A549 (cell line): Measurements from ENCODE around the gene MEN1. TPM values are rescaled to one million over a fixed set of nuclear protein-coding genes. Genes with fewer than 3 reads are reported as not detected.

Experiments
- BHLHE40 ChIP-seq: IDR thresholded peaks from 2 replicates; pipeline ENCODE4 v1.6.1; 2012; ENCODE audit warnings: low read depth, low read length, inconsistent platforms
- CBX2 ChIP-seq: fragments of 200-600 bp; sonication (generic); IDR thresholded peaks from 2 replicates; pipeline ENCODE4 v1.6.1; 2016; ENCODE audit warnings: low read depth, mild to moderate bottlenecking, borderline replicate concordance
- CBX8 ChIP-seq: fragments of 200-600 bp; sonication (generic); IDR thresholded peaks from 2 replicates; pipeline ENCODE4 v1.6.1; 2016
- CHD2 ChIP-seq: fragments of 150-350 bp; IDR thresholded peaks from 2 replicates; pipeline ENCODE4 v1.6.1; 2014; ENCODE audit warnings: low read length; ENCODE audit not compliant: partially characterized antibody
- CHD4 ChIP-seq: fragments of 200-600 bp; sonication (generic); IDR thresholded peaks from 2 replicates; pipeline ENCODE4 v1.6.1; 2016; ENCODE audit warnings: antibody characterized with exemption, mild to moderate bottlenecking, borderline replicate concordance
- EHF ChIP-seq: fragments of 250-450 bp; sonication (Bioruptor Pico); IDR thresholded peaks from 2 replicates; pipeline ENCODE4 v1.5.0; 2020; ENCODE audit warnings: mild to moderate bottlenecking
- EP300 ChIP-seq, 2 experiments: fragments of >200 bp; sonication (Bioruptor Twin); formaldehyde crosslinking; IDR thresholded peaks; 2 replicates in 1 of 2; 3 replicates in 1 of 2; pipeline ENCODE4 v1.6.1; 2016 to 2017
- ESRRA ChIP-seq: fragments of 150-350 bp; IDR thresholded peaks from 2 replicates; pipeline ENCODE4 v1.6.1; 2014; ENCODE audit warnings: mild to moderate bottlenecking, low read length, borderline replicate concordance
- FOSB ChIP-seq: fragments of 250-450 bp; sonication (Bioruptor Pico); IDR thresholded peaks from 2 replicates; pipeline ENCODE4 v1.5.0; 2020; ENCODE audit warnings: mild to moderate bottlenecking, moderate library complexity
- FOSL2 ChIP-seq, 2 experiments: fragments of 450-650 bp in 1 of 2; fragments of >200 bp in 1 of 2; sonication (Bioruptor Twin) in 1 of 2; formaldehyde crosslinking; IDR thresholded peaks; 2 replicates each; pipeline versions ENCODE4 v1.5.0 to v1.6.1; 2016 to 2020; ENCODE audit warnings: mild to moderate bottlenecking in 1 of 2, moderate library complexity in 1 of 2
- FOXS1 ChIP-seq: fragments of 250-450 bp; sonication (Bioruptor Pico); IDR thresholded peaks from 2 replicates; pipeline ENCODE4 v1.5.0; 2020; ENCODE audit warnings: mild to moderate bottlenecking, moderate library complexity
- GATA3 ChIP-seq: IDR thresholded peaks from 2 replicates; pipeline ENCODE4 v1.6.1; 2012; ENCODE audit warnings: borderline replicate concordance
- HDAC2 ChIP-seq: fragments of 200-600 bp; sonication (generic); IDR thresholded peaks from 2 replicates; pipeline ENCODE4 v1.6.1; 2016
- HEYL ChIP-seq: fragments of 250-450 bp; sonication (Bioruptor Pico); IDR thresholded peaks from 2 replicates; pipeline ENCODE4 v1.8.0; 2021; ENCODE audit warnings: mild to moderate bottlenecking, moderate library complexity
- HOXA7 ChIP-seq: fragments of 250-450 bp; sonication (Bioruptor Pico); IDR thresholded peaks from 2 replicates; pipeline ENCODE4 v1.5.0; 2020; ENCODE audit warnings: mild to moderate bottlenecking, moderate library complexity
- JUNB ChIP-seq: fragments of >200 bp; sonication (Bioruptor Twin); formaldehyde crosslinking; IDR thresholded peaks from 2 replicates; pipeline ENCODE4 v1.6.1; 2016
- MAFK ChIP-seq: fragments of 450-650 bp; IDR thresholded peaks from 2 replicates; pipeline ENCODE4 v1.6.1; 2014; ENCODE audit not compliant: partially characterized antibody
- MAZ ChIP-seq: fragments of 150-350 bp; IDR thresholded peaks from 2 replicates; pipeline ENCODE4 v1.6.1; 2014; ENCODE audit warnings: antibody characterized with exemption, low read depth, low read length, borderline replicate concordance
- MYC ChIP-seq: IDR thresholded peaks from 2 replicates; pipeline ENCODE4 v1.6.1; 2012; ENCODE audit warnings: mild to moderate bottlenecking, inconsistent platforms, low read length, improper control_type of control experiment, borderline replicate concordance
- NPAS2 ChIP-seq: fragments of 250-450 bp; sonication (Bioruptor Pico); IDR thresholded peaks from 2 replicates; pipeline ENCODE4 v1.8.0; 2022; ENCODE audit warnings: mild to moderate bottlenecking, moderate library complexity, borderline replicate concordance
- NR3C1 ChIP-seq: fragments of >200 bp; sonication (Bioruptor Twin); formaldehyde crosslinking; IDR thresholded peaks from 3 replicates; pipeline ENCODE4 v1.6.1; 2017
- PHF8 ChIP-seq: fragments of 200-600 bp; sonication (generic); IDR thresholded peaks from 2 replicates; pipeline ENCODE4 v1.6.1; 2016; ENCODE audit warnings: low read depth, mild to moderate bottlenecking, antibody characterized with exemption, moderate library complexity, borderline replicate concordance
- POLR2A ChIP-seq: IDR thresholded peaks from 2 replicates; pipeline ENCODE4 v1.6.1; 2012; ENCODE audit warnings: mild to moderate bottlenecking, low read length
- RAD21 ChIP-seq, 2 experiments: fragments of >200 bp in 1 of 2; sonication (Bioruptor Twin) in 1 of 2; formaldehyde crosslinking in 1 of 2; IDR thresholded peaks in 1 of 2; conservative IDR thresholded peaks in 1 of 2; 2 replicates in 1 of 2; 3 replicates in 1 of 2; pipeline ENCODE4 v1.6.1; 2012 to 2018; ENCODE audit warnings: inconsistent platforms in 1 of 2
- RARB ChIP-seq: fragments of 250-450 bp; sonication (Bioruptor Pico); IDR thresholded peaks from 2 replicates; pipeline ENCODE4 v1.8.0; 2021; ENCODE audit warnings: mild to moderate bottlenecking, moderate library complexity
- RCOR1 ChIP-seq: fragments of 150-350 bp; IDR thresholded peaks from 2 replicates; pipeline ENCODE4 v1.6.1; 2014; ENCODE audit warnings: antibody characterized with exemption, low read length, low read depth
- RFX5 ChIP-seq: fragments of 450-650 bp; IDR thresholded peaks from 2 replicates; pipeline ENCODE4 v1.7.1; 2014; ENCODE audit warnings: antibody characterized with exemption, mild to moderate bottlenecking, moderate library complexity
- SMC3 ChIP-seq: fragments of >200 bp; sonication (Bioruptor Twin); formaldehyde crosslinking; IDR thresholded peaks from 3 replicates; pipeline ENCODE4 v1.6.1; 2018; ENCODE audit warnings: inconsistent platforms
- SREBF2 ChIP-seq: fragments of 450-650 bp; IDR thresholded peaks from 2 replicates; pipeline ENCODE4 v1.6.1; 2014; ENCODE audit warnings: mild to moderate bottlenecking, moderate library complexity
- TP53 ChIP-seq: fragments of 250-450 bp; sonication (Bioruptor Pico); IDR thresholded peaks from 2 replicates; pipeline ENCODE4 v1.5.0; 2021; ENCODE audit warnings: mild to moderate bottlenecking, moderate library complexity
- ZC3H11A ChIP-seq: fragments of 450-650 bp; IDR thresholded peaks from 2 replicates; pipeline ENCODE4 v1.6.1; 2014; ENCODE audit warnings: antibody characterized with exemption, mild to moderate bottlenecking
- ZNF302 ChIP-seq: fragments of 250-450 bp; sonication (Bioruptor Pico); IDR thresholded peaks from 2 replicates; pipeline ENCODE4 v1.9.0; 2021; ENCODE audit warnings: inconsistent platforms, mild to moderate bottlenecking, moderate library complexity
- ZSCAN20 ChIP-seq: fragments of 250-450 bp; sonication (Bioruptor Pico); IDR thresholded peaks from 2 replicates; pipeline ENCODE4 v1.8.0; 2022; ENCODE audit warnings: mild to moderate bottlenecking, moderate library complexity
- polyA plus RNA-seq, 4 experiments: library from polyadenylated mRNA; depleted of rRNA in 3 of 4; stranded (reverse); fragments of >200 nt; fragmentation: RNase III in 1 of 4; extraction: RNeasy Plus Mini Kit Qiagen cat#74134 plus additional on column Dnase treatment in 1 of 4; gene quantifications; 2 replicates in 3 of 4; 3 replicates in 1 of 4; pipeline ENCODE4 v1.2.3, GENCODE V29; 2011 to 2017
- TF ChIP-seq, protein P1 (sequence below): fragments of 150-350 bp; IDR thresholded peaks from 2 replicates; pipeline ENCODE4 v1.6.1; 2014; ENCODE audit warnings: low read depth, mild to moderate bottlenecking, low read length
- TF ChIP-seq, protein P2 (sequence below): fragments of 450-650 bp; IDR thresholded peaks from 2 replicates; pipeline ENCODE4 v1.6.1; 2014; ENCODE audit warnings: antibody characterized with exemption
- TF ChIP-seq, protein P3 (sequence below): fragments of 250-450 bp; sonication (Bioruptor Pico); IDR thresholded peaks from 2 replicates; pipeline ENCODE4 v1.5.0; 2021; ENCODE audit warnings: mild to moderate bottlenecking, moderate library complexity, borderline replicate concordance
- TF ChIP-seq, protein P4 (sequence below): fragments of 250-450 bp; sonication (Bioruptor Pico); IDR thresholded peaks from 2 replicates; pipeline ENCODE4 v1.5.0; 2020; ENCODE audit warnings: low read depth, mild to moderate bottlenecking, moderate library complexity
- TF ChIP-seq, protein P5 (sequence below): IDR thresholded peaks from 2 replicates; pipeline ENCODE4 v1.6.1; 2012
- TF ChIP-seq, protein P6 (sequence below): fragments of >200 bp; sonication (Bioruptor Twin); formaldehyde crosslinking; IDR thresholded peaks from 2 replicates; pipeline ENCODE4 v1.6.1; 2016

The MEN1 gene
- polyA plus RNA-seq, 2 of the 4 experiments (the other 2 are of a cell fraction): 17.0 to 34.7 TPM

DNA sequence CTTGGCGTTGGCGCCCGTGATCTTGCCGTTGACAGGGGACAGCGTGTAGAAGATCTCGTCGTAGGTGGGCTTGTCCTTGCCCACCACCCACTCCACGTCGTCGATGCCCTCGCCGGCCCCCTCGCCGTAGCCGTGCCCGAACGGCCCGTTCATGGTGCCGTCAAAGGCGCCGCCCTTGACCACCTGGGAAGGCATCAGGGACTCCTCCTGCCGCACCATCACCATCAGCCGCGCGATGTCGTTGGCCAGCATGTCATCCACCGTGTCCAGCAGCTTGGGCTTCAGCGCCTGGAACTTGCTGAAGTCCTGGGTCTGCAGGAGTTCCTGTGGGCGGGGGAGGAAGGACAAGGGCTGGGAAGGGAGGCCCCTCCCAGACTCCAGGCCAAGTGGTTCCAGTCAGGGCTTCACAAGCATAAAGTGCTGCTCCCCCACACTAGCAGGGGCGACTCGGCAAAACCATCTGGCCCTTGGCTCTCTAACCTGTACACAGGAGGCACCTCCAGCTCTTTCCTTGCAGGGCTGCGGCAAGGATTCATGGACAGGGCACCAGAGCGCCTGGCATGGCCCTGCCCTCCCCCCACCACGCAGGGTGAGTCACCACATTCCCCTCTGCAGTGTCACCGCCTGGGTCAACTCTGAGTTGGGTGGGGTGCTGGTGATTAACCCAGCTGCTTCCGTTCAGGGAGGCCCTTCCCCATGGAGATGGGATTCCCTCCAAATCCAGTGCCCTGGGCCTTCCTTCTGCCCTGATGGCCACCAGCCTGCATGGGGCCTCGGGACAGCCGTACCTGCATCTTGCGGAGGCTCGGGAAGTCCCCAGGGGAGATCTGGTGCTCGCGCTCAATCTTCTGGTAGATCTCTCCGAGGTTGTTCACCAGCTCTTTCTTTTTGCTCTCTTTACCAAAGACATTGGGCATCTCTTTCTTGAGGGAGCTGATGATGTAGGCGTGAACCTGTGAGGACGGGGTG, 44.5 kb upstream of the MEN1 start (continued):
- peak; percentile 66 for TF ChIP-seq CHD2
- peak; percentile 97 for TF ChIP-seq GATA3
- peak; percentile 67; the same call in 1 of the 2 replicates for TF ChIP-seq ESRRA
- TF ChIP-seq, protein P1, sequence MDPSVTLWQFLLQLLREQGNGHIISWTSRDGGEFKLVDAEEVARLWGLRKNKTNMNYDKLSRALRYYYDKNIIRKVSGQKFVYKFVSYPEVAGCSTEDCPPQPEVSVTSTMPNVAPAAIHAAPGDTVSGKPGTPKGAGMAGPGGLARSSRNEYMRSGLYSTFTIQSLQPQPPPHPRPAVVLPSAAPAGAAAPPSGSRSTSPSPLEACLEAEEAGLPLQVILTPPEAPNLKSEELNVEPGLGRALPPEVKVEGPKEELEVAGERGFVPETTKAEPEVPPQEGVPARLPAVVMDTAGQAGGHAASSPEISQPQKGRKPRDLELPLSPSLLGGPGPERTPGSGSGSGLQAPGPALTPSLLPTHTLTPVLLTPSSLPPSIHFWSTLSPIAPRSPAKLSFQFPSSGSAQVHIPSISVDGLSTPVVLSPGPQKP: no peak
- TF ChIP-seq CBX2: no peak
- 0 out of 2 replicates have a peak, but pooled peaks have one; percentile 79 for TF ChIP-seq ZSCAN20 (CRISPR knock-in tag)
- TF ChIP-seq, protein P2, sequence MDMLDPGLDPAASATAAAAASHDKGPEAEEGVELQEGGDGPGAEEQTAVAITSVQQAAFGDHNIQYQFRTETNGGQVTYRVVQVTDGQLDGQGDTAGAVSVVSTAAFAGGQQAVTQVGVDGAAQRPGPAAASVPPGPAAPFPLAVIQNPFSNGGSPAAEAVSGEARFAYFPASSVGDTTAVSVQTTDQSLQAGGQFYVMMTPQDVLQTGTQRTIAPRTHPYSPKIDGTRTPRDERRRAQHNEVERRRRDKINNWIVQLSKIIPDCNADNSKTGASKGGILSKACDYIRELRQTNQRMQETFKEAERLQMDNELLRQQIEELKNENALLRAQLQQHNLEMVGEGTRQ: no peak
- TF ChIP-seq MYC: peak; percentile 89; the same call in 1 of the 2 replicates
- no peak for TF ChIP-seq CBX8
- TF ChIP-seq PHF8: no peak
- TF ChIP-seq NPAS2 (CRISPR knock-in tag): no peak
- no peak for TF ChIP-seq RCOR1
- TF ChIP-seq, protein P3, sequence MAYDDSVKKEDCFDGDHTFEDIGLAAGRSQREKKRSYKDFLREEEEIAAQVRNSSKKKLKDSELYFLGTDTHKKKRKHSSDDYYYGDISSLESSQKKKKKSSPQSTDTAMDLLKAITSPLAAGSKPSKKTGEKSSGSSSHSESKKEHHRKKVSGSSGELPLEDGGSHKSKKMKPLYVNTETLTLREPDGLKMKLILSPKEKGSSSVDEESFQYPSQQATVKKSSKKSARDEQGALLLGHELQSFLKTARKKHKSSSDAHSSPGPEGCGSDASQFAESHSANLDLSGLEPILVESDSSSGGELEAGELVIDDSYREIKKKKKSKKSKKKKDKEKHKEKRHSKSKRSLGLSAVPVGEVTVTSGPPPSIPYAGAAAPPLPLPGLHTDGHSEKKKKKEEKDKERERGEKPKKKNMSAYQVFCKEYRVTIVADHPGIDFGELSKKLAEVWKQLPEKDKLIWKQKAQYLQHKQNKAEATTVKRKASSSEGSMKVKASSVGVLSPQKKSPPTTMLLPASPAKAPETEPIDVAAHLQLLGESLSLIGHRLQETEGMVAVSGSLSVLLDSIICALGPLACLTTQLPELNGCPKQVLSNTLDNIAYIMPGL (CRISPR knock-in tag): no peak
- TF ChIP-seq RFX5: no peak
- TF ChIP-seq, protein P4, sequence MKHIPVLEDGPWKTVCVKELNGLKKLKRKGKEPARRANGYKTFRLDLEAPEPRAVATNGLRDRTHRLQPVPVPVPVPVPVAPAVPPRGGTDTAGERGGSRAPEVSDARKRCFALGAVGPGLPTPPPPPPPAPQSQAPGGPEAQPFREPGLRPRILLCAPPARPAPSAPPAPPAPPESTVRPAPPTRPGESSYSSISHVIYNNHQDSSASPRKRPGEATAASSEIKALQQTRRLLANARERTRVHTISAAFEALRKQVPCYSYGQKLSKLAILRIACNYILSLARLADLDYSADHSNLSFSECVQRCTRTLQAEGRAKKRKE: peak; percentile 98
- no peak for TF ChIP-seq BHLHE40
- no peak for TF ChIP-seq HDAC2
- peak; percentile 93 for TF ChIP-seq ZNF302 (CRISPR knock-in tag)
- peak; percentile 63; the same call in 1 of the 2 replicates for TF ChIP-seq HEYL (CRISPR knock-in tag)
- no peak for TF ChIP-seq CHD4
- no peak for TF ChIP-seq ZC3H11A
- TF ChIP-seq RAD21 (conservative IDR thresholded peaks at IDR 0.05 in 1 of 2, IDR thresholded peaks at IDR 0.05 in 1 of 2): peak; percentile 29 to 30; a peak in 4 of 5 replicates
- TF ChIP-seq POLR2A: no peak
- no peak for TF ChIP-seq MAFK
- TF ChIP-seq TP53 (CRISPR knock-in tag): peak; percentile 71; the same call in 1 of the 2 replicates
- TF ChIP-seq FOXS1 (CRISPR knock-in tag): peak; percentile 92
- TF ChIP-seq SREBF2: no peak
- TF ChIP-seq JUNB: peak; percentile 98
- peak; percentile 68; the same call in 1 of the 2 replicates for TF ChIP-seq FOSB (CRISPR knock-in tag)
- peak; percentile 65 to 82; a peak in 3 of 5 replicates for TF ChIP-seq EP300 (IDR thresholded peaks at IDR 0.05)
- TF ChIP-seq MAZ: peak; percentile 85
- TF ChIP-seq RARB (CRISPR knock-in tag): peak; percentile 70; the same call in 1 of the 2 replicates
- peak; percentile 95 for TF ChIP-seq EHF (CRISPR knock-in tag)
- TF ChIP-seq, protein P5, sequence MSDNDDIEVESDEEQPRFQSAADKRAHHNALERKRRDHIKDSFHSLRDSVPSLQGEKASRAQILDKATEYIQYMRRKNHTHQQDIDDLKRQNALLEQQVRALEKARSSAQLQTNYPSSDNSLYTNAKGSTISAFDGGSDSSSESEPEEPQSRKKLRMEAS: peak; percentile 99
- no peak for TF ChIP-seq HOXA7
- TF ChIP-seq, protein P6, sequence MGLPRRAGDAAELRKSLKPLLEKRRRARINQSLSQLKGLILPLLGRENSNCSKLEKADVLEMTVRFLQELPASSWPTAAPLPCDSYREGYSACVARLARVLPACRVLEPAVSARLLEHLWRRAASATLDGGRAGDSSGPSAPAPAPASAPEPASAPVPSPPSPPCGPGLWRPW: no peak
- TF ChIP-seq SMC3: peak; percentile 40
- TF ChIP-seq FOSL2 (IDR thresholded peaks at IDR 0.05): peak; percentile 100
- peak; percentile 100 for TF ChIP-seq FOSL2 (CRISPR knock-in tag; IDR thresholded peaks at IDR 0.05)
- no peak for TF ChIP-seq NR3C1
